Posterior vena cava (tissue), 2 donors: ENCODE results near the gene H2BK1. TPM values are rescaled to one million over a fixed set of nuclear protein-coding genes. Genes with fewer than 3 reads are reported as not detected.

Experiments
- DNase-seq: peaks from one replicate; pipeline ENCODE4 v3.0.0-alpha.2; 2020; ENCODE audit warnings: low spot score
- intact Hi-C, 2 donors: fragments of 100-400 bp; cut with DNase I; formaldehyde crosslinking; loops; one replicate each; pipeline versions ENCODE4 v1.14.1 to v1.14.2; 2022 to 2023
- total RNA-seq, 2 donors: library from RNA; stranded (reverse); fragmentation: NEBNext Ultra II Directional; extraction: Animal tissue kit (Norgen Biotek cat#: 25700); gene quantifications; one replicate each; pipeline ENCODE4 v1.2.1, GENCODE V29; 2021
- donor health status: DM: yes; HTN: yes; CAD: no.
- donor health status: DM: yes; HTN: yes; CAD: no.

H2BK1 gene
- total RNA-seq, 2 donors from 2014 or later = 1.1 TPM; not detected in 1

GRCh38 chr7:151246851-151247580 lies 36.7 kb upstream of the H2BK1 start:
- peak; percentile 70 for DNase-seq
- intact Hi-C loops = loop anchor here in 1 of 2 donors (10.0 kb wide), 1 partner anchor 58 kb away; no protein-coding TSS in a partner anchor

GRCh38 chr7:151246102-151246850 lies 36.0 kb upstream of the H2BK1 start:
- peak; percentile 77 for DNase-seq

GRCh38 chr7:151245360-151246101 lies 35.2 kb upstream of the H2BK1 start:
- intact Hi-C loops = loop anchor here in 1 of 2 donors (10.0 kb wide), 1 partner anchor 59 kb away; no protein-coding TSS in a partner anchor
- DNase-seq = peak; percentile 85

More at GRCh38 chr7:151246102-151246850, 36.0 kb upstream of the H2BK1 start:
- intact Hi-C loops = loop anchor here in 1 of 2 donors (10.0 kb wide), 1 partner anchor 59 kb away; no protein-coding TSS in a partner anchor

GRCh38 chr7:151244841-151245346 lies 34.6 kb upstream of the H2BK1 start:
- intact Hi-C loops = loop anchor here (5.0 to 10.0 kb wide), 2 partner anchors 57 to 60 kb away; no protein-coding TSS in a partner anchor
- DNase-seq = peak; percentile 73

GRCh38 chr7:151244196-151244840 lies 34.0 kb upstream of the H2BK1 start:
- intact Hi-C loops = loop anchor here (5.0 to 10.0 kb wide), 2 partner anchors 58 to 60 kb away; no protein-coding TSS in a partner anchor
- peak; percentile 77 for DNase-seq

- peak; percentile 72 for DNase-seq
- intact Hi-C loops = loop anchor here (5.0 to 10.0 kb wide), 2 partner anchors 59 to 61 kb away; no protein-coding TSS in a partner anchor
Measured at GRCh38 chr7:151243408-151244195, 33.3 kb upstream of the H2BK1 start.

GRCh38 chr7:151243045-151243349 lies 32.7 kb upstream of the H2BK1 start:
- intact Hi-C loops = loop anchor here (5.0 to 10.0 kb wide), 2 partner anchors 59 to 62 kb away; no protein-coding TSS in a partner anchor
- DNase-seq = peak; percentile 52

GRCh38 chr7:151242159-151243044 lies 32.1 kb upstream of the H2BK1 start:
- intact Hi-C loops = loop anchor here (5.0 to 10.0 kb wide), 2 partner anchors 60 to 62 kb away; no protein-coding TSS in a partner anchor
- DNase-seq = peak; percentile 58

- peak; percentile 65 for DNase-seq
- intact Hi-C loops = loop anchor here (5.0 to 10.0 kb wide), 2 partner anchors 61 to 63 kb away; no protein-coding TSS in a partner anchor
Measured at GRCh38 chr7:151241755-151242096, 31.4 kb upstream of the H2BK1 start.

- intact Hi-C loops = loop anchor here (5.0 to 10.0 kb wide), 2 partner anchors 61 to 64 kb away; no protein-coding TSS in a partner anchor
- DNase-seq = peak; percentile 54
Measured at GRCh38 chr7:151240942-151241754, 30.9 kb upstream of the H2BK1 start.

GRCh38 chr7:151240536-151240935 lies 30.2 kb upstream of the H2BK1 start:
- peak; percentile 58 for DNase-seq
- intact Hi-C loops = loop anchor here (5.0 to 10.0 kb wide), 2 partner anchors 62 to 64 kb away; no protein-coding TSS in a partner anchor

- intact Hi-C loops = loop anchor here (5.0 to 10.0 kb wide), 2 partner anchors 62 to 65 kb away; no protein-coding TSS in a partner anchor
- peak; percentile 50 for DNase-seq
Measured at GRCh38 chr7:151239837-151240459, 29.7 kb upstream of the H2BK1 start.

- peak; percentile 75 for DNase-seq
- intact Hi-C loops = no loop called here
Measured at GRCh38 chr7:151238924-151239836, 28.9 kb upstream of the H2BK1 start.

- DNase-seq = peak; percentile 73
- intact Hi-C loops = no loop called here
Measured at GRCh38 chr7:151238190-151238810, 28.0 kb upstream of the H2BK1 start.
